GM23338 (cell line): ENCODE measurements around the gene CTNND2. TPM values are rescaled to one million over a fixed set of nuclear protein-coding genes. Genes with fewer than 3 reads are reported as not detected.

Source experiments
- ATAC-seq: fragments of 200-7000 bp; cut with Tn5 transposase; 3 replicates; pipeline ENCODE4 v1.9.1; 2020
- DNase-seq: peaks from one replicate; pipeline ENCODE4 v3.0.0-alpha.2; 2015; ENCODE audit warnings: low spot score
- H2AFZ ChIP-seq: fragments of 200-600 bp; sonication (generic); 2 replicates; pipeline ENCODE4 v1.8.0; 2016; ENCODE audit warnings: antibody characterized with exemption, mild to moderate bottlenecking, moderate library complexity
- H3F3A ChIP-seq: fragments of 200-600 bp; sonication (generic); replicated peaks from 2 replicates; pipeline ENCODE4 v1.8.0; 2017; ENCODE audit warnings: antibody characterized with exemption, mixed run types, low read depth
- H3K27ac ChIP-seq: fragments of 200-600 bp; sonication (generic); 2 replicates; pipeline ENCODE4 v1.6.1; 2016; ENCODE audit warnings: low read depth
- H3K27me3 ChIP-seq: fragments of 200-600 bp; sonication (generic); 2 replicates; pipeline ENCODE4 v1.8.0; 2016; ENCODE audit warnings: mild to moderate bottlenecking, mixed run types, moderate library complexity; ENCODE audit not compliant: insufficient read depth
- H3K36me3 ChIP-seq: fragments of 200-600 bp; sonication (generic); 2 replicates; pipeline ENCODE4 v1.8.0; 2016; ENCODE audit warnings: mild to moderate bottlenecking; ENCODE audit not compliant: insufficient read depth
- H3K4me1 ChIP-seq: fragments of 200-600 bp; sonication (generic); 2 replicates; pipeline ENCODE4 v1.8.0; 2016; ENCODE audit warnings: mild to moderate bottlenecking, moderate library complexity; ENCODE audit not compliant: insufficient read depth
- H3K4me2 ChIP-seq: fragments of 200-600 bp; sonication (generic); 2 replicates; pipeline ENCODE4 v1.7.1; 2017; ENCODE audit warnings: mixed run types
- H3K4me3 ChIP-seq: fragments of 200-600 bp; sonication (generic); 2 replicates; pipeline ENCODE4 v1.6.1; 2016; ENCODE audit warnings: mixed run types
- H3K79me2 ChIP-seq: fragments of 200-600 bp; sonication (generic); replicated peaks from 2 replicates; pipeline ENCODE4 v1.8.0; 2017; ENCODE audit warnings: mild to moderate bottlenecking; ENCODE audit not compliant: insufficient read depth
- H3K9me2 ChIP-seq: fragments of 200-600 bp; sonication (generic); 2 replicates; pipeline ENCODE4 v1.8.0; 2017; ENCODE audit not compliant: insufficient read depth
- H4K20me1 ChIP-seq: fragments of 200-600 bp; sonication (generic); replicated peaks from 2 replicates; pipeline ENCODE4 v1.8.0; 2017; ENCODE audit warnings: mild to moderate bottlenecking; ENCODE audit not compliant: insufficient read depth
- H3K27ac Mint-ChIP-seq: 2 replicates; pipeline ENCODE4 v1.8.0; 2020; ENCODE audit warnings: inconsistent platforms, mild to moderate bottlenecking, moderate library complexity, mixed read lengths
- H3K27me3 Mint-ChIP-seq: 3 replicates; pipeline ENCODE4 v1.8.0; 2022; ENCODE audit warnings: low read depth, mild to moderate bottlenecking, moderate library complexity, mixed read lengths, inconsistent platforms; ENCODE audit not compliant: insufficient read depth, poor library complexity
- H3K36me3 Mint-ChIP-seq: 3 replicates; pipeline ENCODE4 v1.8.0; 2021; ENCODE audit warnings: low read depth, mild to moderate bottlenecking, inconsistent platforms, moderate library complexity, mixed read lengths
- H3K4me1 Mint-ChIP-seq: 3 replicates; pipeline ENCODE4 v1.8.0; 2020; ENCODE audit warnings: mild to moderate bottlenecking, inconsistent platforms, mixed read lengths
- H3K4me3 Mint-ChIP-seq: 3 replicates; pipeline ENCODE4 v1.8.0; 2021; ENCODE audit warnings: moderate library complexity, mild to moderate bottlenecking, inconsistent platforms, mixed read lengths
- H3K9me3 Mint-ChIP-seq: 3 replicates; pipeline ENCODE4 v1.8.0; 2020; ENCODE audit warnings: moderate library complexity, mild to moderate bottlenecking, inconsistent platforms, mixed read lengths
- EZH2phosphoT487 ChIP-seq: fragments of 200-600 bp; sonication (generic); IDR thresholded peaks from one replicate; pipeline ENCODE4 v1.8.1; 2018; ENCODE audit warnings: antibody characterized with exemption; ENCODE audit not compliant: unreplicated experiment
- NANOG ChIP-seq: IDR thresholded peaks from 2 replicates; pipeline ENCODE4 v1.6.1; 2016; ENCODE audit warnings: antibody characterized with exemption, borderline replicate concordance
- POLR2AphosphoS5 ChIP-seq: IDR thresholded peaks from 2 replicates; pipeline ENCODE4 v1.6.1; 2016; ENCODE audit warnings: antibody characterized with exemption, low read depth
- STAT1 ChIP-seq: IDR thresholded peaks from one replicate; pipeline ENCODE4 v1.6.1; 2016; ENCODE audit warnings: antibody characterized with exemption; ENCODE audit not compliant: unreplicated experiment
- ZNF114 ChIP-seq: fragments of 250-450 bp; sonication (Bioruptor Pico); IDR thresholded peaks from 2 replicates; pipeline ENCODE4 v1.5.0; 2020; ENCODE audit warnings: mild to moderate bottlenecking, moderate library complexity
- ZNF462 ChIP-seq: fragments of 250-450 bp; sonication (Bioruptor Pico); IDR thresholded peaks from 2 replicates; pipeline ENCODE4 v1.5.0; 2020; ENCODE audit warnings: mild to moderate bottlenecking, moderate library complexity
- polyA plus RNA-seq: library from polyadenylated mRNA; unstranded; fragments of >200 nt; fragmentation: Nextera tagmentation; extraction: Ambion mirVana; gene quantifications from 2 replicates; pipeline ENCODE4 v1.2.1, GENCODE V29; 2016
- total RNA-seq: library from RNA; depleted of rRNA; stranded (reverse); fragments of >200 nt; shearing (Covaris generic); gene quantifications from 2 replicates; pipeline ENCODE4 v1.2.3, GENCODE V29; 2014
- TF ChIP-seq, protein P1 (sequence below), 2 experiments: fragments of 200-600 bp in 1 of 2; sonication (generic) in 1 of 2; conservative IDR thresholded peaks; 2 replicates each; pipeline versions ENCODE4 v1.5.1 to v1.6.1; 2016 to 2017; ENCODE audit warnings: antibody characterized with exemption in 2 of 2, low read depth in 2 of 2, mild to moderate bottlenecking in 2 of 2, moderate library complexity in 1 of 2

Gene CTNND2
- total and polyA plus RNA-seq, 2 experiments from 2014 or later = 5.1 to 7.0 TPM

DNA sequence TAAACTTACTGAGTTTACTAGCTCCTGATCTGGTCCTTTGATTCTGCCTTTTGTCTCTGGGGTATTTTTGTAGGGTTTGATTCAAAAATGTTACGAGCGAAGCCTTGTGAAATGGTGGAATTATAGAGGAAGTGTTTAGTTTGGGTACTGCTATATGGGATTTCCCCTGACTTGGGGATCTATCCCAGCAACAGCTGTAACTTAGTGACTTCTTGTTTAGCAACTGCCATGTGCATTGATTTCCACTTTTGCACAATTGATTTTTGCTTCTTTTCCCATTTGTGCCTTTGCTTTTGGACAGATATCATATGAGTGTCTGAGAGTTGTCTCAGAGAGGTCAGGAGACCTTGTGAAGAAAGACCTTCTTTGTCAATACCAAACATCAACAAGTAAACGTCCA is 894.7 kb downstream of the CTNND2 start (continued):
- TF ChIP-seq, protein P1, sequence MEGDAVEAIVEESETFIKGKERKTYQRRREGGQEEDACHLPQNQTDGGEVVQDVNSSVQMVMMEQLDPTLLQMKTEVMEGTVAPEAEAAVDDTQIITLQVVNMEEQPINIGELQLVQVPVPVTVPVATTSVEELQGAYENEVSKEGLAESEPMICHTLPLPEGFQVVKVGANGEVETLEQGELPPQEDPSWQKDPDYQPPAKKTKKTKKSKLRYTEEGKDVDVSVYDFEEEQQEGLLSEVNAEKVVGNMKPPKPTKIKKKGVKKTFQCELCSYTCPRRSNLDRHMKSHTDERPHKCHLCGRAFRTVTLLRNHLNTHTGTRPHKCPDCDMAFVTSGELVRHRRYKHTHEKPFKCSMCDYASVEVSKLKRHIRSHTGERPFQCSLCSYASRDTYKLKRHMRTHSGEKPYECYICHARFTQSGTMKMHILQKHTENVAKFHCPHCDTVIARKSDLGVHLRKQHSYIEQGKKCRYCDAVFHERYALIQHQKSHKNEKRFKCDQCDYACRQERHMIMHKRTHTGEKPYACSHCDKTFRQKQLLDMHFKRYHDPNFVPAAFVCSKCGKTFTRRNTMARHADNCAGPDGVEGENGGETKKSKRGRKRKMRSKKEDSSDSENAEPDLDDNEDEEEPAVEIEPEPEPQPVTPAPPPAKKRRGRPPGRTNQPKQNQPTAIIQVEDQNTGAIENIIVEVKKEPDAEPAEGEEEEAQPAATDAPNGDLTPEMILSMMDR (conservative IDR thresholded peaks at IDR 0.05; ENCODE audit: low read depth in 2 of 2) = no peak
- no peak for TF ChIP-seq STAT1
- TF ChIP-seq ZNF462 (CRISPR knock-in tag) = no peak
- TF ChIP-seq POLR2AphosphoS5 = no peak

- no peak overlapping the region for H3K27ac ChIP-seq
- no peak overlapping the region for H3K4me3 ChIP-seq
- no peak overlapping the region for H3K4me2 ChIP-seq
- no peaks in the 10 kb centered on the region for H3F3A ChIP-seq
- no peaks in the 10 kb centered on the region for H3K79me2 ChIP-seq
- H4K20me1 ChIP-seq = no peaks in the 10 kb centered on the region
- H3K4me1 Mint-ChIP-seq = peaks cover 6% of the 10 kb centered on the region; the same call in 2 of the 3 replicates
- H3K36me3 ChIP-seq = no peaks in the 10 kb centered on the region
- no peaks in the 10 kb centered on the region for H3K9me3 Mint-ChIP-seq
- H3K4me3 Mint-ChIP-seq = no peak overlapping the region
- H3K9me2 ChIP-seq = no peaks in the 10 kb centered on the region
- no peaks in the 10 kb centered on the region for H3K27me3 ChIP-seq
- ATAC-seq (no peak), DNase-seq (no peak)
- H3K4me1 ChIP-seq = no peaks in the 10 kb centered on the region
- no peaks in the 10 kb centered on the region for H3K36me3 Mint-ChIP-seq
- H3K27me3 Mint-ChIP-seq = no peaks in the 10 kb centered on the region
- H2AFZ ChIP-seq = no peak overlapping the region
- H3K27ac Mint-ChIP-seq = no peak overlapping the region
- TF ChIP-seq ZNF114 (CRISPR knock-in tag) = no peak
- TF ChIP-seq NANOG = no peak
- no peak for TF ChIP-seq STAT1
- TF ChIP-seq, protein P1 (conservative IDR thresholded peaks at IDR 0.05; ENCODE audit: low read depth in 2 of 2) = no peak
- no peak for TF ChIP-seq EZH2phosphoT487
Observed at GRCh38 chr5:11007269-11007870, 896.9 kb downstream of the CTNND2 start.
